Neuron (in vitro differentiated cells): Measurements from ENCODE around the gene YPEL5.

Source experiments
- H2AFZ ChIP-seq: one replicate; pipeline ENCODE4 v1.6.1; 2013; ENCODE audit warnings: low read depth, mild to moderate bottlenecking, inconsistent platforms, low read length, moderate library complexity
- H3K27me3 ChIP-seq: one replicate; pipeline ENCODE4 v1.6.1; 2013; ENCODE audit warnings: low read length; ENCODE audit not compliant: insufficient read depth
- H3K36me3 ChIP-seq: one replicate; pipeline ENCODE4 v1.6.1; 2013; ENCODE audit warnings: low read length; ENCODE audit not compliant: insufficient read depth
- H3K4me1 ChIP-seq: one replicate; pipeline ENCODE4 v1.6.1; 2013; ENCODE audit warnings: low read length; ENCODE audit not compliant: insufficient read depth
- H3K4me3 ChIP-seq: 2 replicates; pipeline ENCODE4 v1.5.1; 2013; ENCODE audit warnings: mild to moderate bottlenecking, low read length, moderate library complexity
- H3K9me3 ChIP-seq: one replicate; pipeline ENCODE4 v1.6.1; 2013; ENCODE audit warnings: low read length

Gene YPEL5

GRCh38 chr2:30161929-30162706, 15.3 kb downstream of the YPEL5 start:
- Histone ChIP-seq H3K36me3 (peaks cover 34% of the 10 kb centered on the region), H3K9me3 (no peaks in the 10 kb centered on the region), H3K27me3 (no peaks in the 10 kb centered on the region), H3K4me1 (no peaks in the 10 kb centered on the region), H2AFZ (no peak overlapping the region), H3K4me3 (no peak overlapping the region)

GRCh38 chr2:30162806-30163205, 16.0 kb downstream of the YPEL5 start:
- H3K4me1 ChIP-seq = no peaks in the 10 kb centered on the region
- H3K9me3 ChIP-seq = no peaks in the 10 kb centered on the region
- peaks cover 27% of the 10 kb centered on the region for H3K36me3 ChIP-seq
- H2AFZ ChIP-seq = no peak overlapping the region
- H3K27me3 ChIP-seq = no peaks in the 10 kb centered on the region
- no peak overlapping the region for H3K4me3 ChIP-seq

DNA sequence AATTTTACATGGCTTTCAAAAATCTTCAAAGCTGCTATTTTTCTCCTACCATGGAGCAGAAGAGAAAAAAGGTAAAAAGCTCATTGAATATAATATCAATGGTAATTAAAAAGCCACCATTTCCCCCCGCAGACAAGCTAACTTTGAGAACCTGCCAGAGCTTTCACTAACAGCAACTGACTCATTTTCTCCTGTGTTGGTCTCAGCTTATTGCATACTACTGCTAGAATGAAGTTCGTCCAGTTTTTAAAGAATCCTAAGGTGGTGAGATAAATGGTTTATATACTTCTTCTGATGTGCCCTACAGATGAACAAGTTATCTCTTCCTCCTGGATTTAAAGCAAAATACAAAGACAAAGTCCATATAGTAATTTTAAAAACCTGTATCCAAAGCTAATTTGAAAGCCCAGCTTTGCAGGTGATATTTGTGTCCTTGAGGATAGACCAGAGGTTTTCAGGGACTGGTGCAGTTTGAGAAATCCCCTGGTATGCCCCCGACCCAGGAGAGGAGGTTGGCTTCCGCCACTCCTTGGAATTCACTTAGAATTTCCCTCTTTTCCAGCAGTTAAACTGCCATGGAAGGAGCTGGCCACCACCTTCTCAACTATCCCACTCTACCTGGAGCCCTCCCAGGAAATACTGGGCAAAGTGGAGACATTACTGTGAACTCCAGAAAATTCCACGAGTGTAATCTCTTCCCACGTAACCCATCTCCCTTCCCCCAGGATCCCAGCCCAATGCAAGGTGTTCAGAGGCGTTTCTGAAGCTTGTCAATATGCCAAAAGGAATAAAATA, 17.5 kb downstream of the YPEL5 start:
- H3K27me3 ChIP-seq = no peaks in the 10 kb centered on the region
- H3K4me3 ChIP-seq = no peak overlapping the region

GRCh38 chr2:30165050-30165520, 18.3 kb downstream of the YPEL5 start:
- no peaks in the 10 kb centered on the region for H3K4me1 ChIP-seq
- H3K27me3 ChIP-seq = no peaks in the 10 kb centered on the region
- H3K4me3 ChIP-seq = no peak overlapping the region

More for the DNA sequence above, 17.5 kb downstream of the YPEL5 start:
- Histone ChIP-seq H3K36me3 (peaks cover 12% of the 10 kb centered on the region), H2AFZ (no peak overlapping the region), H3K4me1 (no peaks in the 10 kb centered on the region), H3K9me3 (no peaks in the 10 kb centered on the region)

GRCh38 chr2:30165617-30166016, 18.8 kb downstream of the YPEL5 start:
- no peaks in the 10 kb centered on the region for H3K36me3 ChIP-seq
- no peaks in the 10 kb centered on the region for H3K9me3 ChIP-seq
- no peaks in the 10 kb centered on the region for H3K27me3 ChIP-seq
- no peaks in the 10 kb centered on the region for H3K4me1 ChIP-seq
- no peak overlapping the region for H2AFZ ChIP-seq
- no peak overlapping the region for H3K4me3 ChIP-seq

More at GRCh38 chr2:30165050-30165520, 18.3 kb downstream of the YPEL5 start:
- Histone ChIP-seq H3K9me3 (no peaks in the 10 kb centered on the region), H2AFZ (no peak overlapping the region), H3K36me3 (peaks cover 5% of the 10 kb centered on the region)

DNA sequence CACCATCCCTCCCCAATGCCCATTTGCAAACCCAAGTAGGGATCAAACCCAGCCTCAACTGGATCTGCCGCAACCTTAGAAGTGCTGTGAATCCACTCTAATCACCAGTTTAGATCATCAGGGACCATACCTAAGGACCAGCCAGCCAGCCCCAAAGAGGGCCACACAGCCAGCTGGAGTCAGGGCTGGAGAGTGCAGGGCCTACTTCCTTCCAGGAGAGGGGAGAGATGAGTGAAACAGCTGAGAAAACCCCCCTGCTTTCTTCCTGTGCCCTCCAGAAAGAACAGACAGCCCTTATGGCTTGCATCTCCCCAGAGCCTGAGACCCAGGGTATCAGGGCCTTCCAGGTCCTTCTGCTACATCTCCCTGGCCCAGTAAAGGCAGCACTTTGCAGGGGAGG, 25.8 kb downstream of the YPEL5 start:
- H2AFZ ChIP-seq = no peak overlapping the region
- H3K9me3 ChIP-seq = no peaks in the 10 kb centered on the region
- H3K4me3 ChIP-seq = no peak overlapping the region
- no peaks in the 10 kb centered on the region for H3K36me3 ChIP-seq
- no peaks in the 10 kb centered on the region for H3K4me1 ChIP-seq
- H3K27me3 ChIP-seq = no peaks in the 10 kb centered on the region

- Histone ChIP-seq H2AFZ (no peak overlapping the region), H3K4me3 (no peak overlapping the region), H3K4me1 (no peaks in the 10 kb centered on the region), H3K9me3 (no peaks in the 10 kb centered on the region), H3K27me3 (peaks cover 7% of the 10 kb centered on the region), H3K36me3 (no peaks in the 10 kb centered on the region)
Measured at GRCh38 chr2:30177440-30177839, 30.6 kb downstream of the YPEL5 start.

DNA sequence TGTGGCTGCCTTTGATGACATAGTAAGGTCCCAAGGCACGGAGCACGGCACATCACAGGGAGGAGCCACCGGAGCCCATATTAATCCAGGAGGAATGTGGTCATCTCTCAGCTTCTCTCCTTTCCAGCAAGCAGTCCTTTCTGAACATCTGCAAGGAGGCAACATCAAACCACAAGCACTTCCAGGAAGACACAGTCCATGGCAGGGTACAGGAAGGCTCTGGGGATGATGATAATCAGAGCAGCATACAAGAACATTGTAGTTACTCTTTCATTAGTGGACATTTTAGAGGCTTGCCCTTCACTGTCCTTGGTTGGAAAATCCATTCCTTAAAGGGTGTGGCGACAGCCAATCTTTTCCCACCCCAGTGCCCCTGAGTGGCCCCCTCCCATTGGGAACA, 31.1 kb downstream of the YPEL5 start:
- no peak overlapping the region for H3K4me3 ChIP-seq
- peaks cover 7% of the 10 kb centered on the region for H3K27me3 ChIP-seq
- no peaks in the 10 kb centered on the region for H3K36me3 ChIP-seq
- no peaks in the 10 kb centered on the region for H3K9me3 ChIP-seq
- H3K4me1 ChIP-seq = no peaks in the 10 kb centered on the region
- no peak overlapping the region for H2AFZ ChIP-seq

DNA sequence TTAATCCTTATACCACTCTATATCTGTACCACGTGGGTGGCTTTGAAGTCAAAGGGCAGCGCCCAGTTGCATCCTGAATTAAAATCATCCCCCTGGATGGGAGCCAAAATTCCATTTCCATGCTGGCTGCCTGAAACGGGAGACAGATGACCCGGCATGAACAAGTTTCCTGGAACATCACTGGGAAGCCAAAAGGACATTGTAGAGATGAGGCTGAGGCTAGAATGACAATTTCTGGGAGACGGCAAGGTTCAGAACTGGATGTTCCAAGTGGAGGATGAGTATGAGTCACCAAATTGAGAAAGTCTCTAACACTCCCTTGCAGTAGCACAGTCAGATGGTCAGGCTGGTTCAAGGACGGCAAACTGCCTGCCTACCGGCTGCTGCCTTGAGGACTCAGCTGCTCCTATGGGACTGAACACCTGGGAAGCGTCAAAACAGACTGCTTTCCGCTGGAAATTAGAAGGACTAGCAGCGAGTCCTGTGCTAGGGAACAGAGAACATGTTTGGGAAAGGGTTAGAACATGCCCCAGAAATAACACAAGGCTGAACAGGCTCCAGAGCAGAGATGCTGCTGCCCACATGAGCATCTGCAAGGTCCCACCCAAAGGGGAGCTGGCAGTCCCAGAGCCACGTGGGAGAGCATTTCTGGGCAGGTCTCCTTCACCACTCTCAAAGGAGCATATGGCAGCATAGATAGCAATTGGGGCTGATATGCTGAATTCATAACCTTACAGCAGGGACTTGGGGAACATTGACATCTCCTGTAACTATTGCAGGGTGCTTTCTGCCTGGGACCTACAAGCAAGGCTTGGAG, 32.0 kb downstream of the YPEL5 start:
- no peak overlapping the region for H2AFZ ChIP-seq
- no peak overlapping the region for H3K4me3 ChIP-seq
- no peaks in the 10 kb centered on the region for H3K36me3 ChIP-seq
- H3K4me1 ChIP-seq = no peaks in the 10 kb centered on the region
- peaks cover 7% of the 10 kb centered on the region for H3K27me3 ChIP-seq
- H3K9me3 ChIP-seq = no peaks in the 10 kb centered on the region

- H3K4me1 ChIP-seq = no peaks in the 10 kb centered on the region
- H3K27me3 ChIP-seq = peaks cover 7% of the 10 kb centered on the region
- H2AFZ ChIP-seq = no peak overlapping the region
- no peaks in the 10 kb centered on the region for H3K9me3 ChIP-seq
- no peaks in the 10 kb centered on the region for H3K36me3 ChIP-seq
- H3K4me3 ChIP-seq = no peak overlapping the region
Measured at GRCh38 chr2:30179536-30179935, 32.7 kb downstream of the YPEL5 start.

- H3K4me1 ChIP-seq = no peaks in the 10 kb centered on the region
- H3K36me3 ChIP-seq = no peaks in the 10 kb centered on the region
- H2AFZ ChIP-seq = no peak overlapping the region
- H3K4me3 ChIP-seq = no peak overlapping the region
- H3K27me3 ChIP-seq = peaks cover 7% of the 10 kb centered on the region
- H3K9me3 ChIP-seq = no peaks in the 10 kb centered on the region
Measured at GRCh38 chr2:30180226-30180625, 33.4 kb downstream of the YPEL5 start.

DNA sequence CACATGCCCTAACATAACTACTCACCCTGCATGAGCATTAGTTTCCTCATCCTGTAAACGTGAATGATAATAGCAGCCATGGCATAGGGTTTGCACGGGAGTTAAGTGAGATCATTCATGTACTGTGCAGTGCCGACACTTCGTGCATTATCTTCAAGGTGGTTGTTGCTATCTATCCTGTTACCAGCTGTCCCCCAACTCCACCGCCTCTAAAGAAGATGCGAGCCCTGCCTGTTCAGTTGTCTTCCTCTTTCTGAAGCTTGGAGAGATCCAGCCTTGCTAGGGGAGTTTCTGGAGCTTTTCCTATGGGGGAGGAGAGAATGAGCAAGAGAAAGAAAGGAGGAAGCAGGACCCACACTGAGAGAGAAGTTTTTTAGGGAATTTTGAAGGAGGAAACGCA, 34.4 kb downstream of the YPEL5 start:
- no peaks in the 10 kb centered on the region for H3K9me3 ChIP-seq
- H3K36me3 ChIP-seq = no peaks in the 10 kb centered on the region
- no peaks in the 10 kb centered on the region for H3K4me1 ChIP-seq
- peaks cover 11% of the 10 kb centered on the region for H3K27me3 ChIP-seq
- no peak overlapping the region for H3K4me3 ChIP-seq
- H2AFZ ChIP-seq = no peak overlapping the region

GRCh38 chr2:30184035-30184434, 37.2 kb downstream of the YPEL5 start:
- Histone ChIP-seq H2AFZ (no peak overlapping the region), H3K4me1 (no peaks in the 10 kb centered on the region), H3K27me3 (peaks cover 9% of the 10 kb centered on the region), H3K9me3 (no peaks in the 10 kb centered on the region), H3K36me3 (no peaks in the 10 kb centered on the region), H3K4me3 (no peak overlapping the region)
